GM18502 (cell line): ENCODE results near the gene E2F8.
A peak's percentile ranks its signal among the peaks of the same experiment; 100 is the strongest.
"Not testable (repeated sequence)": the region's sequence is repeated elsewhere in the genome, so short reads cannot be mapped to it uniquely, and the experiment has no call there.

ENCODE experiments used
- ATAC-seq: cut with Tn5 transposase; IDR thresholded peaks from one replicate; pipeline ENCODE4 v1.9.1; 2021; ENCODE audit warnings: mild to moderate bottlenecking; ENCODE audit not compliant: unreplicated experiment, poor library complexity

The E2F8 gene

GRCh38 chr11:19240420-19241259, at the start of gene E2F8:
Gene E2F8 (minus strand): TSS chr11:19240945. CDS start chr11:19240121, 824 bp downstream.
- peak; percentile 89 for ATAC-seq

GRCh38 chr11:19290356-19290755, 49.6 kb upstream of the E2F8 start:
- no peak for ATAC-seq

- ATAC-seq = no peak
Observed at GRCh38 chr11:19288256-19288655, 47.5 kb upstream of the E2F8 start.

- no peak for ATAC-seq
Observed at GRCh38 chr11:19286411-19286810, 45.7 kb upstream of the E2F8 start.

GRCh38 chr11:19284881-19285280, 44.1 kb upstream of the E2F8 start:
- no peak for ATAC-seq

GRCh38 chr11:19283991-19284390, 43.2 kb upstream of the E2F8 start:
- ATAC-seq = no peak

GRCh38 chr11:19281555-19281954, 40.8 kb upstream of the E2F8 start:
- no peak for ATAC-seq

- ATAC-seq = no peak
Observed at GRCh38 chr11:19281041-19281440, 40.3 kb upstream of the E2F8 start.

GRCh38 chr11:19279451-19279850, 38.7 kb upstream of the E2F8 start:
- ATAC-seq = no peak

GRCh38 chr11:19276859-19277808, 36.4 kb upstream of the E2F8 start:
- no peak for ATAC-seq

- ATAC-seq = no peak
Observed at GRCh38 chr11:19275496-19275895, 34.8 kb upstream of the E2F8 start.

GRCh38 chr11:19273219-19273618, 32.5 kb upstream of the E2F8 start:
- not testable (repeated sequence) for ATAC-seq

- no peak for ATAC-seq
Observed at GRCh38 chr11:19268909-19269308, 28.2 kb upstream of the E2F8 start.

- ATAC-seq = no peak
Observed at GRCh38 chr11:19267567-19267966, 26.8 kb upstream of the E2F8 start.

- ATAC-seq = no peak
Observed at GRCh38 chr11:19263333-19263732, 22.6 kb upstream of the E2F8 start.

- peak; percentile 81 for ATAC-seq
Observed at GRCh38 chr11:19259487-19260345, 19.0 kb upstream of the E2F8 start.

GRCh38 chr11:19258641-19259230, 18.0 kb upstream of the E2F8 start:
- no peak for ATAC-seq

GRCh38 chr11:19254441-19254840, 13.7 kb upstream of the E2F8 start:
- ATAC-seq = not testable (repeated sequence)

GRCh38 chr11:19253817-19254216, 13.1 kb upstream of the E2F8 start:
- no peak for ATAC-seq
